Chondrocyte (in vitro differentiated cells): Measurements from ENCODE around the gene CCDC159. TPM values are rescaled to one million over a fixed set of nuclear protein-coding genes. Genes with fewer than 3 reads are reported as not detected.
A peak's percentile ranks its signal among the peaks of the same experiment; 100 is the strongest.

Experiments used
- DNase-seq: peaks from one replicate; pipeline ENCODE4 v3.0.0; 2021; ENCODE audit warnings: mixed read lengths, low spot score
- H3K27ac Mint-ChIP-seq: one replicate; pipeline ENCODE4 v1.8.0; 2021; ENCODE audit warnings: mild to moderate bottlenecking, moderate library complexity, mixed read lengths; ENCODE audit not compliant: unreplicated experiment
- H3K27me3 Mint-ChIP-seq: 2 replicates; pipeline ENCODE4 v1.8.0; 2021; ENCODE audit warnings: low read depth, mixed read lengths
- H3K36me3 Mint-ChIP-seq: 2 replicates; pipeline ENCODE4 v1.8.0; 2021; ENCODE audit warnings: low read depth, mixed read lengths
- H3K4me1 Mint-ChIP-seq: 2 replicates; pipeline ENCODE4 v1.8.0; 2021; ENCODE audit warnings: low read depth, mild to moderate bottlenecking, mixed read lengths
- H3K4me3 Mint-ChIP-seq: one replicate; pipeline ENCODE4 v1.8.0; 2021; ENCODE audit warnings: mild to moderate bottlenecking, moderate library complexity, mixed read lengths; ENCODE audit not compliant: unreplicated experiment
- H3K9me3 Mint-ChIP-seq: 2 replicates; pipeline ENCODE4 v1.8.0; 2021; ENCODE audit warnings: low read depth, mixed read lengths
- total RNA-seq: library from RNA; stranded (reverse); gene quantifications from 3 replicates; pipeline ENCODE4 v1.2.1, GENCODE V29; 2021
- TF ChIP-seq, protein P1 (sequence below): fragments of 200-600 bp; sonication (generic); IDR thresholded peaks from 2 replicates; pipeline ENCODE4 v1.5.0; 2021; ENCODE audit warnings: antibody characterized with exemption, mild to moderate bottlenecking, moderate library complexity

CCDC159 gene
- total RNA-seq, 1 donor from 2014 or later, result 20.5 TPM

GRCh38 chr19:11324079-11324661 lies 22.1 kb upstream of the CCDC159 start:
- peaks cover 29% of the 10 kb centered on the region for H3K4me1 Mint-ChIP-seq
- no peaks in the 10 kb centered on the region for H3K9me3 Mint-ChIP-seq
- peak overlapping the region; percentile 1 for H3K4me3 Mint-ChIP-seq
- no peaks in the 10 kb centered on the region for H3K36me3 Mint-ChIP-seq
- TF ChIP-seq, protein P1, sequence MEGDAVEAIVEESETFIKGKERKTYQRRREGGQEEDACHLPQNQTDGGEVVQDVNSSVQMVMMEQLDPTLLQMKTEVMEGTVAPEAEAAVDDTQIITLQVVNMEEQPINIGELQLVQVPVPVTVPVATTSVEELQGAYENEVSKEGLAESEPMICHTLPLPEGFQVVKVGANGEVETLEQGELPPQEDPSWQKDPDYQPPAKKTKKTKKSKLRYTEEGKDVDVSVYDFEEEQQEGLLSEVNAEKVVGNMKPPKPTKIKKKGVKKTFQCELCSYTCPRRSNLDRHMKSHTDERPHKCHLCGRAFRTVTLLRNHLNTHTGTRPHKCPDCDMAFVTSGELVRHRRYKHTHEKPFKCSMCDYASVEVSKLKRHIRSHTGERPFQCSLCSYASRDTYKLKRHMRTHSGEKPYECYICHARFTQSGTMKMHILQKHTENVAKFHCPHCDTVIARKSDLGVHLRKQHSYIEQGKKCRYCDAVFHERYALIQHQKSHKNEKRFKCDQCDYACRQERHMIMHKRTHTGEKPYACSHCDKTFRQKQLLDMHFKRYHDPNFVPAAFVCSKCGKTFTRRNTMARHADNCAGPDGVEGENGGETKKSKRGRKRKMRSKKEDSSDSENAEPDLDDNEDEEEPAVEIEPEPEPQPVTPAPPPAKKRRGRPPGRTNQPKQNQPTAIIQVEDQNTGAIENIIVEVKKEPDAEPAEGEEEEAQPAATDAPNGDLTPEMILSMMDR, result no peak
- peak overlapping the region; percentile 81 for H3K27ac Mint-ChIP-seq
- no peak for DNase-seq
- H3K27me3 Mint-ChIP-seq, result no peaks in the 10 kb centered on the region

DNA sequence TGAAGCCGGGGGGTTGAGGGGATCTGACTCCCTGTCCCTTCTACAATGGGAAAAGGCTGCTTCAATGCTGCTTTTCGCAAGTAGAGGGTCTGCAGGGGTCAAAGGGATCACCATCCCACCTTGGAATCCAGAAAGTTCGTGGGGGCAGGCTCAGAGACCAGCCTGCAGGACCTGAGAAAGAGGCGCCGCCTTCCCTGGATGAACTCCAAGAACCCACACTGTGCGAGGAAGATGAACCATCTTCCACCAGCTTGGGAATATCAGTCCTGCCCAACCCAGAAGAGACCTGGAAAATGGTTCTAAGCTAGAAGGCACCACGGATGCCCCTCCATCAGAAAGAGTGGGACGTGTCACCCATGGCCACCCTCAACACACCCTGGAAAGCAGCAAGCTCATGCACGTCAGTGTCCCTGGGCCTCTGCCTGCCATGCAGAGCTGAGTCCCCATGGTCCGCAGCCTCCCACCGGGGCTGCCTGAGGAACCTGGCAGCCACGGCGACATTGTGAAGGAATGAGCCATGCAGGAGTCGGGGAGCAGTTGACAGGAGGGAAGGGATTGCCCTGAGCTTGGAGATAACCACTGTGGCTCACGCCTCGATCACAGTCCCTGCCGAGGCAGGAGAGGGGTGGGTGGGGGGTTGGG lies 21.4 kb upstream of the CCDC159 start:
- H3K36me3 Mint-ChIP-seq, result no peaks in the 10 kb centered on the region
- H3K27ac Mint-ChIP-seq, result no peak overlapping the region
- no peak overlapping the region for H3K4me3 Mint-ChIP-seq
- DNase-seq, result no peak
- no peaks in the 10 kb centered on the region for H3K9me3 Mint-ChIP-seq
- no peaks in the 10 kb centered on the region for H3K27me3 Mint-ChIP-seq
- H3K4me1 Mint-ChIP-seq, result peaks cover 29% of the 10 kb centered on the region
- TF ChIP-seq, protein P1, result no peak

DNA sequence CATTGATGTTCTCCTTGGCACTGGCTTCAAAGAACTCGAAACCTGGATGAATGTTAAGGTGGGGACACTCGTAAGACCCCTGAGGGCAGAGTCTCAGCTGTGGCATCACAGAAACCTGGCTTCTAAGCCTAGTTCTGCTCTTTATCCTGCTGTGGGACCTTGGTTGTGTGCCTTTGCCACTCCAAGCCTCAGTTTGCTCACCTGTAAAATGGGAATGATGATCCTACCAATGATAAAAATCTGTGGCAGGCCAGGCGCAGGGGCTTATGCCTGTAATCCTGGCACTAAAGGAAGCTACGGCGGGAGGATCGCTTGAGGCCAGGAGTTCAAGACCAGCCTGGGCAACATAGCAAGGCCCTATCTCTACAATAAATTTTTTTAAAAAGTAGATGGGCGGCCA lies 20.8 kb upstream of the CCDC159 start:
- Mint-ChIP-seq H3K9me3 (no peaks in the 10 kb centered on the region), H3K4me1 (peaks cover 29% of the 10 kb centered on the region), H3K4me3 (no peak overlapping the region), H3K27ac (no peak overlapping the region), H3K36me3 (peaks cover 2% of the 10 kb centered on the region), H3K27me3 (no peaks in the 10 kb centered on the region)
- no peak for DNase-seq
- TF ChIP-seq, protein P1, result no peak

DNA sequence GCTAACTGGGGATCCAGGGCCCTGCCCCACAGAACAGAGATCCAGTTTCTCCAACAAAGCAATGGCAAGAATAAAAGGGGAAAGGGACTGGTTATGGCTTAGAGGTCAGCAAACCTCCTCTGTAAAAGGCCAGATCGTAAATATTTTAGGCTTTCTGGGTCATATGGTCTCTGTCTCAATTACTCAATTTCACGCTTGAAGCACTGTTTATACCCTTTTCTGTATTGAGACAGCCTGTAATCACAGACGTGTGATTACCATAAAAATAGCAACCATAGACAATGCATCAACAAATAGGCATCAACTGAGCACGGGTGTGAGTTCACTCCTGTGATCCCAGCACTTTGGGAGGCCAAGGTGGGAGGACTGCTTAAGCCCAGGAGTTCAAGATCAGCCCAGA lies 16.2 kb upstream of the CCDC159 start:
- DNase-seq, result no peak
- H3K27me3 Mint-ChIP-seq, result no peaks in the 10 kb centered on the region
- peaks cover 3% of the 10 kb centered on the region for H3K36me3 Mint-ChIP-seq
- TF ChIP-seq, protein P1, result no peak
- H3K4me1 Mint-ChIP-seq, result no peaks in the 10 kb centered on the region
- H3K27ac Mint-ChIP-seq, result no peak overlapping the region
- H3K9me3 Mint-ChIP-seq, result no peaks in the 10 kb centered on the region
- no peak overlapping the region for H3K4me3 Mint-ChIP-seq

DNA sequence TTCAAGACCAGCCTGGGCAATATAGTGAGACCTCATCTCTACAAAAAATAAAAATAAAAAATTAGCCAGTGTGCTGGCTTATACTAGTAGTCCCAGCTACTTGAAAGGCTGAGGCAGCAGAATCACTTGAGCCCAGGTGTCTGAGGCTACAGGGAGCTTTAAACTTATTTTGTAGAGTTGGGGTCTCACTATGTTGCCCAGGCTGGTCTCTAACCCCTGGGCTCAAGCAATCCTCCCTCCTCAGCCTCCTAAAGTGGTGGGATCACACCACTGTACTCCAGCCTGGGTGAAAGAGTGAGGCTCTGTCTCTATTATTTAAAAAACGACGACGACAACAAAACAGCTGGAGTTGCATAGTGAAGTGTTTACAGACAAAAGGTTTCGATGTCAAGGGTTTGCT lies 14.8 kb upstream of the CCDC159 start:
- DNase-seq, result no peak
- no peaks in the 10 kb centered on the region for H3K27me3 Mint-ChIP-seq
- TF ChIP-seq, protein P1, result no peak
- no peaks in the 10 kb centered on the region for H3K4me1 Mint-ChIP-seq
- peaks cover 10% of the 10 kb centered on the region for H3K36me3 Mint-ChIP-seq
- no peak overlapping the region for H3K4me3 Mint-ChIP-seq
- no peaks in the 10 kb centered on the region for H3K9me3 Mint-ChIP-seq
- H3K27ac Mint-ChIP-seq, result no peak overlapping the region
